HCT116 (cell line): Measurements from ENCODE around the gene CKB. TPM values are rescaled to one million over a fixed set of nuclear protein-coding genes. Genes with fewer than 3 reads are reported as not detected.

Experiments used
- ATAC-seq: fragments of 200-7000 bp; cut with Tn5 transposase; 2 replicates; pipeline ENCODE4 v1.9.1; 2020; ENCODE audit warnings: mild to moderate bottlenecking, moderate library complexity
- BruUV-seq: library from RNA; stranded (reverse); fragments of 400-500 nt; replicated peaks from 2 replicates; lab custom pipeline; 2021; lab: Mats Ljungman, UMichigan
- CTCF ChIA-PET: fragments of 300-600 bp; sonication (Branson Sonifier 250); formaldehyde crosslinking; loops from one replicate; lab custom pipeline; 2021; ENCODE audit warnings: antibody characterized with exemption; lab: Charles Lee
- POLR2A ChIA-PET: fragments of 300-600, 350-600 bp; sonication (Branson Sonifier 250); formaldehyde crosslinking; loops from one replicate; lab custom pipeline; 2021; ENCODE audit warnings: antibody characterized with exemption; lab: Charles Lee
- RAD21 ChIA-PET, 2 experiments: fragments of 300-600 bp; sonication (Branson Sonifier 250); formaldehyde crosslinking; loops; one replicate each; lab custom pipeline; 2023; ENCODE audit warnings: low total read pairs in 2 of 2; ENCODE audit not compliant: uncharacterized antibody in 2 of 2, unreplicated experiment in 2 of 2, low non-redundant PET in 1 of 2; lab: Charles Lee
- DNase-seq: peaks from one replicate; pipeline ENCODE4 v3.0.0-alpha.2; 2010; ENCODE audit warnings: low read depth, low spot score
- H2AFZ ChIP-seq: fragments of 200-600 bp; shearing (Covaris generic), sonication (generic); 2 replicates; pipeline ENCODE4 v1.6.1; 2017; ENCODE audit warnings: low read depth, mixed run types, mixed read lengths, antibody characterized with exemption, low read length; ENCODE audit not compliant: poor library complexity, severe bottlenecking
- H3K27ac ChIP-seq: 2 replicates; pipeline ENCODE4 v1.5.1; 2012; ENCODE audit warnings: low read depth, low read length
- H3K27me3 ChIP-seq: fragments of 200-600 bp; sonication (generic); 2 replicates; pipeline ENCODE4 v1.6.1; 2016; ENCODE audit warnings: mixed run types, low read length, mixed read lengths; ENCODE audit not compliant: insufficient read depth
- H3K36me3 ChIP-seq, 2 experiments: fragments of 200-500 bp in 1 of 2; fragments of 200-600 bp in 1 of 2; sonication (Bioruptor generic) in 1 of 2; sonication (generic) in 1 of 2; 2 replicates each; pipeline versions ENCODE4 v1.5.1 to v1.6.1; 2014 to 2016; ENCODE audit warnings: low read length in 2 of 2, inconsistent platforms in 1 of 2, mixed read lengths in 1 of 2, mixed run types in 1 of 2; ENCODE audit not compliant: insufficient read depth in 2 of 2, control insufficient read depth in 1 of 2
- H3K4me1 ChIP-seq, 2 experiments: fragments of 200-600 bp in 1 of 2; sonication (generic) in 1 of 2; 2 replicates each; pipeline versions ENCODE4 v1.5.1 to v1.6.1; 2012 to 2017; ENCODE audit warnings: low read length in 2 of 2, inconsistent platforms in 1 of 2, mild to moderate bottlenecking in 1 of 2, mixed read lengths in 1 of 2, mixed run types in 1 of 2, moderate library complexity in 1 of 2; ENCODE audit not compliant: insufficient read depth in 2 of 2, control insufficient read depth in 1 of 2
- H3K4me2 ChIP-seq: fragments of 200-600 bp; sonication (generic); 2 replicates; pipeline ENCODE4 v1.6.1; 2017; ENCODE audit warnings: mixed run types, low read length, mixed read lengths
- H3K4me3 ChIP-seq, 2 experiments: fragments of 200-600 bp in 1 of 2; sonication (generic) in 1 of 2; replicated peaks in 1 of 2; 2 replicates each; pipeline ENCODE4 v1.5.1; 2011 to 2016; ENCODE audit warnings: low read length in 2 of 2, control low read depth in 1 of 2, low read depth in 1 of 2, mild to moderate bottlenecking in 1 of 2, mixed read lengths in 1 of 2, mixed run types in 1 of 2
- H3K79me2 ChIP-seq: fragments of 200-600 bp; sonication (generic); 2 replicates; pipeline ENCODE4 v1.6.1; 2017; ENCODE audit warnings: mild to moderate bottlenecking, mixed run types, low read length, moderate library complexity, mixed read lengths; ENCODE audit not compliant: insufficient read depth
- H3K9ac ChIP-seq: fragments of 200-600 bp; sonication (generic); 2 replicates; pipeline ENCODE4 v1.6.1; 2016; ENCODE audit warnings: low read length, mixed read lengths
- H3K9me2 ChIP-seq: fragments of 200-600 bp; sonication (generic), shearing (Covaris generic); 2 replicates; pipeline ENCODE4 v1.6.1; 2017; ENCODE audit warnings: mixed run types, mild to moderate bottlenecking, moderate library complexity; ENCODE audit not compliant: insufficient read depth
- H3K9me3 ChIP-seq, 2 experiments: fragments of 200-500 bp in 1 of 2; fragments of 200-600 bp in 1 of 2; sonication (Bioruptor generic) in 1 of 2; sonication (generic) in 1 of 2; 2 replicates each; pipeline ENCODE4 v1.6.1; 2014 to 2017; ENCODE audit warnings: low read length in 2 of 2, mixed read lengths in 2 of 2, inconsistent platforms in 1 of 2, low read depth in 1 of 2, mild to moderate bottlenecking in 1 of 2, mixed run types in 1 of 2, moderate library complexity in 1 of 2; ENCODE audit not compliant: control insufficient read depth in 1 of 2, insufficient read depth in 1 of 2
- H4K20me1 ChIP-seq: fragments of 200-600 bp; sonication (generic), shearing (Covaris generic); 2 replicates; pipeline ENCODE4 v1.6.1; 2017; ENCODE audit warnings: mixed run types, mild to moderate bottlenecking, moderate library complexity; ENCODE audit not compliant: insufficient read depth
- ATF3 ChIP-seq: IDR thresholded peaks from 2 replicates; pipeline ENCODE4 v1.6.1; 2012
- CEBPB ChIP-seq: IDR thresholded peaks from 2 replicates; pipeline ENCODE4 v1.6.1; 2012; ENCODE audit warnings: low read depth
- CTCF ChIP-seq, 3 experiments: fragments of 200-600 bp in 1 of 3; sonication (generic) in 1 of 3; IDR thresholded peaks in 2 of 3; conservative IDR thresholded peaks in 1 of 3; 2 replicates each; pipeline ENCODE4 v1.5.1; 2012 to 2017; ENCODE audit warnings: low read depth in 2 of 3, low read length in 2 of 3, antibody characterized with exemption in 1 of 3, borderline replicate concordance in 1 of 3, control low read depth in 1 of 3, mild to moderate bottlenecking in 1 of 3, mixed read lengths in 1 of 3, mixed run types in 1 of 3, moderate library complexity in 1 of 3; ENCODE audit not compliant: insufficient read depth in 1 of 3
- EGR1 ChIP-seq: IDR thresholded peaks from 2 replicates; pipeline ENCODE4 v1.6.1; 2012; ENCODE audit warnings: low read depth
- EZH2 ChIP-seq: fragments of 200-600 bp; sonication (generic); IDR thresholded peaks from 2 replicates; pipeline ENCODE4 v1.6.1; 2017; ENCODE audit warnings: antibody characterized with exemption, mixed run types
- EZH2phosphoT487 ChIP-seq: fragments of 200-600 bp; IDR thresholded peaks from 2 replicates; pipeline ENCODE4 v1.6.1; 2018; ENCODE audit warnings: antibody characterized with exemption, borderline replicate concordance
- FOSL1 ChIP-seq: IDR thresholded peaks from 2 replicates; pipeline ENCODE4 v1.6.1; 2012; ENCODE audit warnings: low read depth
- MAX ChIP-seq: IDR thresholded peaks from 2 replicates; pipeline ENCODE4 v1.6.1; 2012
- RAD21 ChIP-seq: IDR thresholded peaks from 2 replicates; pipeline ENCODE4 v1.6.1; 2012; ENCODE audit warnings: low read depth, mild to moderate bottlenecking
- SRF ChIP-seq: IDR thresholded peaks from 2 replicates; pipeline ENCODE4 v1.6.1; 2012; ENCODE audit warnings: low read depth
- TCF7L2 ChIP-seq: IDR thresholded peaks from 2 replicates; pipeline ENCODE4 v1.7.0; 2011; ENCODE audit warnings: borderline replicate concordance, inconsistent platforms; ENCODE audit not compliant: insufficient read depth, insufficient read length; ENCODE audit errors: extremely low read depth
- ZBTB33 ChIP-seq: IDR thresholded peaks from 2 replicates; pipeline ENCODE4 v1.6.1; 2011; ENCODE audit warnings: mild to moderate bottlenecking, low read length, moderate library complexity; ENCODE audit not compliant: insufficient replicate concordance; ENCODE audit errors: extremely low read depth
- ZFX ChIP-seq: fragments of 450-650 bp; IDR thresholded peaks from 2 replicates; pipeline ENCODE4 v1.6.1; 2017
- ZNF274 ChIP-seq: fragments of 200-500 bp; sonication (Bioruptor generic); IDR thresholded peaks from 2 replicates; pipeline ENCODE4 v1.6.1; 2014; ENCODE audit warnings: mild to moderate bottlenecking, low read depth, low read length, inconsistent platforms
- intact Hi-C: fragments of 100-400 bp; cut with micrococcal nuclease; formaldehyde crosslinking; loops from 2 replicates; pipeline ENCODE4 v1.10.0; 2022
- total RNA-seq: library from RNA; stranded (reverse); gene quantifications from one replicate; pipeline ENCODE4 v1.2.1, GENCODE V29; 2021; ENCODE audit not compliant: unreplicated experiment

Gene CKB
- total RNA-seq, 1 experiment from 2014 or later, result 605 TPM

- intact Hi-C loops, result no loop called here
- Histone ChIP-seq H3K9ac (no peak overlapping the region), H2AFZ (no peak overlapping the region), H3K79me2 (no peaks in the 10 kb centered on the region), H3K4me1 (no peaks in the 10 kb centered on the region), H3K9me3 (no peaks in the 10 kb centered on the region), H3K27ac (no peak overlapping the region), H3K27me3 (no peaks in the 10 kb centered on the region), H3K9me2 (no peaks in the 10 kb centered on the region)
- no peak for DNase-seq
- no peak for TF ChIP-seq FOSL1
- no peak for TF ChIP-seq RAD21
- TF ChIP-seq EZH2, result no peak
- TF ChIP-seq SRF, result no peak
- TF ChIP-seq ZBTB33, result no peak
- TF ChIP-seq ZFX, result no peak
- no peak for TF ChIP-seq CTCF (IDR thresholded peaks at IDR 0.05 in 2 of 3, conservative IDR thresholded peaks at IDR 0.05 in 1 of 3; ENCODE audit: borderline replicate concordance in 1 of 3, insufficient read depth in 1 of 3, low read depth in 2 of 3, low read length in 2 of 3)
- no peak for TF ChIP-seq CEBPB
- TF ChIP-seq EZH2phosphoT487, result no peak
- TF ChIP-seq EGR1, result no peak
- TF ChIP-seq ATF3, result no peak
- TF ChIP-seq MAX, result no peak
- no peak for TF ChIP-seq TCF7L2
- TF ChIP-seq ZNF274, result no peak
- TF ChIP-seq, all 23 proteins: peak for 0
- ChIA-PET CTCF (no interaction called here), POLR2A (no interaction called here), RAD21 (no interaction called here)
- no peak for ATAC-seq
- no TSS peak for BruUV-seq
- H4K20me1 ChIP-seq, result no peaks in the 10 kb centered on the region
- H3K36me3 ChIP-seq, result peaks cover 17 to 21% of the 10 kb centered on the region in 2 experiments; a peak in 2 of 4 replicates
- H3K4me3 ChIP-seq, result no peak overlapping the region
- H3K4me2 ChIP-seq, result no peak overlapping the region
Observed at GRCh38 chr14:103488071-103488470, 34.6 kb downstream of the CKB start.
